CD8-positive, alpha-beta memory T cell (primary cell): Measurements from ENCODE around the gene LARP1B. TPM values are rescaled to one million over a fixed set of nuclear protein-coding genes. Genes with fewer than 3 reads are reported as not detected.
"Not testable (repeated sequence)": the region's sequence is repeated elsewhere in the genome, so short reads cannot be mapped to it uniquely, and the experiment has no call there.

Experiments used
- CTCF ChIA-PET: fragments of 350-600 bp; sonication (Branson Sonifier 250); formaldehyde crosslinking; loops from one replicate; lab custom pipeline; 2021; ENCODE audit warnings: antibody characterized with exemption; lab: Charles Lee
- POLR2A ChIA-PET: fragments of 350-600 bp; sonication (Branson Sonifier 250); formaldehyde crosslinking; loops from one replicate; lab custom pipeline; 2021; ENCODE audit warnings: antibody characterized with exemption; lab: Charles Lee
- DNase-seq, 5 donors: peaks; one replicate each; pipeline versions ENCODE4 v3.0.0 to v3.0.0-alpha.2; 2020 to 2022; ENCODE audit warnings: mixed read lengths in 1 of 5
- H3K27ac ChIP-seq: one replicate; pipeline ENCODE4 v1.7.0; 2013; ENCODE audit warnings: low read depth, mild to moderate bottlenecking, low read length, moderate library complexity
- H3K27me3 ChIP-seq: 2 replicates; pipeline ENCODE4 v1.7.0; 2013; ENCODE audit warnings: low read length, mild to moderate bottlenecking; ENCODE audit not compliant: insufficient read depth, poor library complexity, severe bottlenecking
- H3K36me3 ChIP-seq: 2 replicates; pipeline ENCODE4 v1.7.0; 2013; ENCODE audit warnings: mild to moderate bottlenecking, low read length, moderate library complexity; ENCODE audit not compliant: insufficient read depth
- H3K4me1 ChIP-seq: 2 replicates; pipeline ENCODE4 v1.7.0; 2013; ENCODE audit warnings: mild to moderate bottlenecking, low read length, moderate library complexity; ENCODE audit not compliant: insufficient read depth
- H3K4me3 ChIP-seq: 2 replicates; pipeline ENCODE4 v1.7.0; 2013; ENCODE audit warnings: mild to moderate bottlenecking, low read length
- H3K9me3 ChIP-seq: 2 replicates; pipeline ENCODE4 v1.7.0; 2013; ENCODE audit warnings: mild to moderate bottlenecking, low read length
- H3K27ac Mint-ChIP-seq, 8 donors: one replicate each; pipeline ENCODE4 v1.8.0; 2020 to 2021; ENCODE audit warnings: mixed read lengths in 8 of 8, mild to moderate bottlenecking in 6 of 8, inconsistent platforms in 3 of 8, moderate library complexity in 3 of 8
- H3K27me3 Mint-ChIP-seq, 2 donors: one replicate each; pipeline ENCODE4 v1.8.0; 2020 to 2021; ENCODE audit warnings: mixed read lengths in 2 of 2, mild to moderate bottlenecking in 1 of 2, moderate library complexity in 1 of 2
- H3K36me3 Mint-ChIP-seq, 3 donors: one replicate each; pipeline ENCODE4 v1.8.0; 2020 to 2021; ENCODE audit warnings: mixed read lengths in 3 of 3, inconsistent platforms in 1 of 3, mild to moderate bottlenecking in 1 of 3
- H3K4me1 Mint-ChIP-seq, 3 donors: one replicate each; pipeline ENCODE4 v1.8.0; 2020 to 2021; ENCODE audit warnings: mixed read lengths in 3 of 3, inconsistent platforms in 1 of 3, mild to moderate bottlenecking in 1 of 3
- H3K4me3 Mint-ChIP-seq, 7 donors: one replicate each; pipeline ENCODE4 v1.8.0; 2020 to 2021; ENCODE audit warnings: mixed read lengths in 7 of 7, mild to moderate bottlenecking in 6 of 7, moderate library complexity in 4 of 7, inconsistent platforms in 2 of 7
- H3K9me3 Mint-ChIP-seq, 5 donors: one replicate each; pipeline ENCODE4 v1.8.0; 2020 to 2022; ENCODE audit warnings: mixed read lengths in 5 of 5, mild to moderate bottlenecking in 3 of 5, moderate library complexity in 2 of 5, inconsistent platforms in 1 of 5
- polyA plus RNA-seq: library from polyadenylated mRNA; unstranded; fragments of 300-500 nt; fragmentation: Illumina TruSeq; gene quantifications from one replicate; pipeline ENCODE4 v1.2.3, GENCODE V29; 2021
- total RNA-seq, 2 experiments: library from RNA; stranded (reverse); gene quantifications; one replicate each; pipeline ENCODE4 v1.2.3, GENCODE V29; 2021

LARP1B gene
- total and polyA plus RNA-seq, 3 experiments from 2014 or later, result 6.8 to 22.0 (median 20.3) TPM

- H3K27me3 Mint-ChIP-seq, result no peaks in the 10 kb centered on the region
- H3K4me3 Mint-ChIP-seq, result no peak overlapping the region
- Histone ChIP-seq H3K9me3 (no peaks in the 10 kb centered on the region), H3K4me1 (no peaks in the 10 kb centered on the region), H3K4me3 (no peak overlapping the region), H3K36me3 (no peaks in the 10 kb centered on the region), H3K27me3 (no peaks in the 10 kb centered on the region), H3K27ac (no peak overlapping the region)
- ChIA-PET CTCF (no interaction called here), POLR2A (no interaction called here)
- no peak for DNase-seq
- H3K9me3 Mint-ChIP-seq, result no peaks in the 10 kb centered on the region
- no peaks in the 10 kb centered on the region for H3K4me1 Mint-ChIP-seq
- no peak overlapping the region for H3K27ac Mint-ChIP-seq
- H3K36me3 Mint-ChIP-seq, result peaks cover 4 to 31% (median 12%) of the 10 kb centered on the region in 3 donors
Observed at GRCh38 chr4:128076464-128076863, 15.4 kb downstream of the LARP1B start.

GRCh38 chr4:128095293-128095692, 34.2 kb downstream of the LARP1B start:
- H3K4me1 Mint-ChIP-seq, DNase-seq, H3K9me3 ChIP-seq, POLR2A ChIA-PET, H3K4me1 ChIP-seq, H3K27ac Mint-ChIP-seq, H3K27me3 Mint-ChIP-seq, H3K9me3 Mint-ChIP-seq, H3K4me3 Mint-ChIP-seq, H3K36me3 ChIP-seq, CTCF ChIA-PET, H3K4me3 ChIP-seq, H3K27ac ChIP-seq, H3K27me3 ChIP-seq: not testable (repeated sequence)
- H3K36me3 Mint-ChIP-seq, result peaks cover 8 to 37% (median 18%) of the 10 kb centered on the region in 3 donors

- no peak for DNase-seq
- ChIA-PET POLR2A (no interaction called here), CTCF (no interaction called here)
- Mint-ChIP-seq H3K4me3 (no peak overlapping the region), H3K4me1 (no peaks in the 10 kb centered on the region), H3K27ac (peak overlapping the region in 1 of 8 donors; percentile 57), H3K36me3 (peaks cover 6 to 26% (median 21%) of the 10 kb centered on the region in 3 donors), H3K27me3 (no peaks in the 10 kb centered on the region), H3K9me3 (no peaks in the 10 kb centered on the region)
- Histone ChIP-seq H3K4me3 (no peak overlapping the region), H3K9me3 (no peaks in the 10 kb centered on the region), H3K4me1 (no peaks in the 10 kb centered on the region), H3K36me3 (no peaks in the 10 kb centered on the region), H3K27me3 (no peaks in the 10 kb centered on the region), H3K27ac (no peak overlapping the region)
Observed at GRCh38 chr4:128107766-128108165, 46.7 kb downstream of the LARP1B start.

- no peak overlapping the region for H3K27ac Mint-ChIP-seq
- no peak for DNase-seq
- ChIA-PET CTCF (no interaction called here), POLR2A (no interaction called here)
- Histone ChIP-seq H3K27me3 (no peaks in the 10 kb centered on the region), H3K9me3 (no peaks in the 10 kb centered on the region), H3K27ac (no peak overlapping the region), H3K4me3 (no peak overlapping the region), H3K4me1 (no peaks in the 10 kb centered on the region), H3K36me3 (no peaks in the 10 kb centered on the region)
- H3K27me3 Mint-ChIP-seq, result no peaks in the 10 kb centered on the region
- H3K36me3 Mint-ChIP-seq, result peaks cover 20 to 50% (median 25%) of the 10 kb centered on the region in 3 donors
- no peak overlapping the region for H3K4me3 Mint-ChIP-seq
- no peaks in the 10 kb centered on the region for H3K4me1 Mint-ChIP-seq
- no peaks in the 10 kb centered on the region for H3K9me3 Mint-ChIP-seq
Observed at GRCh38 chr4:128123036-128123435, 61.9 kb downstream of the LARP1B start.

- Histone ChIP-seq H3K27me3 (no peaks in the 10 kb centered on the region), H3K9me3 (no peaks in the 10 kb centered on the region), H3K36me3 (no peaks in the 10 kb centered on the region), H3K27ac (no peak overlapping the region), H3K4me1 (no peaks in the 10 kb centered on the region), H3K4me3 (no peak overlapping the region)
- Mint-ChIP-seq H3K9me3 (peaks cover 0 to 4% (median 0%) of the 10 kb centered on the region in 5 donors), H3K4me3 (no peak overlapping the region), H3K27me3 (no peaks in the 10 kb centered on the region), H3K27ac (no peak overlapping the region), H3K4me1 (no peaks in the 10 kb centered on the region), H3K36me3 (peaks cover 0 to 22% (median 2%) of the 10 kb centered on the region in 3 donors)
- POLR2A ChIA-PET, result no interaction called here
- CTCF ChIA-PET, result no interaction called here
- DNase-seq, result no peak
Observed at GRCh38 chr4:128130621-128131020, 69.5 kb downstream of the LARP1B start.

GRCh38 chr4:128134925-128135324, 73.8 kb downstream of the LARP1B start:
- H3K9me3 ChIP-seq, result no peaks in the 10 kb centered on the region
- ChIA-PET POLR2A (no interaction called here), CTCF (no interaction called here)
- H3K4me3 Mint-ChIP-seq, result no peak overlapping the region
- no peaks in the 10 kb centered on the region for H3K4me1 ChIP-seq
- no peaks in the 10 kb centered on the region for H3K4me1 Mint-ChIP-seq
- no peaks in the 10 kb centered on the region for H3K27me3 Mint-ChIP-seq
- no peaks in the 10 kb centered on the region for H3K27me3 ChIP-seq
- H3K36me3 Mint-ChIP-seq, result peaks cover 0 to 6% (median 0%) of the 10 kb centered on the region in 3 donors
- peaks cover 0 to 4% (median 0%) of the 10 kb centered on the region in 5 donors for H3K9me3 Mint-ChIP-seq
- DNase-seq, result no peak
- no peak overlapping the region for H3K27ac ChIP-seq
- H3K36me3 ChIP-seq, result no peaks in the 10 kb centered on the region
- H3K4me3 ChIP-seq, result no peak overlapping the region
- no peak overlapping the region for H3K27ac Mint-ChIP-seq

- Mint-ChIP-seq H3K27ac (no peak overlapping the region), H3K27me3 (no peaks in the 10 kb centered on the region), H3K4me3 (no peak overlapping the region), H3K4me1 (no peaks in the 10 kb centered on the region), H3K9me3 (peaks cover 0 to 4% (median 0%) of the 10 kb centered on the region in 5 donors), H3K36me3 (peaks cover 0 to 11% (median under 1%) of the 10 kb centered on the region in 3 donors)
- Histone ChIP-seq H3K9me3 (no peaks in the 10 kb centered on the region), H3K36me3 (no peaks in the 10 kb centered on the region), H3K27me3 (no peaks in the 10 kb centered on the region), H3K27ac (no peak overlapping the region), H3K4me3 (no peak overlapping the region), H3K4me1 (no peaks in the 10 kb centered on the region)
- POLR2A ChIA-PET, result no interaction called here
- CTCF ChIA-PET, result no interaction called here
- DNase-seq, result no peak
Observed at GRCh38 chr4:128135391-128135790, 74.3 kb downstream of the LARP1B start.

- Mint-ChIP-seq H3K4me1 (no peaks in the 10 kb centered on the region), H3K27ac (no peak overlapping the region)
Observed at GRCh38 chr4:128141866-128142265, 80.8 kb downstream of the LARP1B start.

More at GRCh38 chr4:128141866-128142265, 80.8 kb downstream of the LARP1B start:
- no peak overlapping the region for H3K4me3 ChIP-seq
- Mint-ChIP-seq H3K9me3 (peaks cover 0 to 14% (median 11%) of the 10 kb centered on the region in 5 donors), H3K27me3 (no peaks in the 10 kb centered on the region), H3K4me3 (no peak overlapping the region), H3K36me3 (peaks cover 2 to 54% (median 9%) of the 10 kb centered on the region in 3 donors)
- DNase-seq, result no peak
- no peak overlapping the region for H3K27ac ChIP-seq
- H3K36me3 ChIP-seq, result no peaks in the 10 kb centered on the region
- POLR2A ChIA-PET, result no interaction called here
- H3K27me3 ChIP-seq, result no peaks in the 10 kb centered on the region
- no peaks in the 10 kb centered on the region for H3K9me3 ChIP-seq
- CTCF ChIA-PET, result no interaction called here
- no peaks in the 10 kb centered on the region for H3K4me1 ChIP-seq
